NCI-H187 treated with DMSO at 0.1 percent for 48 hours (cell line): Measurements from ENCODE around the gene HOXD1.

Source experiments
- DNase-seq: peaks from one replicate; lab custom pipeline; 2025; lab: John Stamatoyannopoulos, UW

HOXD1 gene

GRCh38 chr2:176240301-176240700 is 51.8 kb downstream of the HOXD1 start:
- DNase-seq: no peak
